Duodenal mucosa (tissue), 2 donors: ENCODE data around the gene ACTR3C.
"Not testable (repeated sequence)": the region's sequence is repeated elsewhere in the genome, so short reads cannot be mapped to it uniquely, and the experiment has no call there.

Source experiments
- H3K27ac ChIP-seq: one replicate; pipeline ENCODE4 v1.7.0; 2013; ENCODE audit warnings: low read depth, low read length
- H3K27me3 ChIP-seq, 2 donors: one replicate each; pipeline ENCODE4 v1.7.0; 2013; ENCODE audit warnings: low read length in 2 of 2, control low read depth in 1 of 2; ENCODE audit not compliant: insufficient read depth in 2 of 2, control insufficient read depth in 1 of 2
- H3K36me3 ChIP-seq, 2 donors: one replicate each; pipeline ENCODE4 v1.7.0; 2013; ENCODE audit warnings: low read length in 2 of 2, control low read depth in 1 of 2; ENCODE audit not compliant: insufficient read depth in 2 of 2, control insufficient read depth in 1 of 2
- H3K4me1 ChIP-seq, 2 donors: one replicate each; pipeline ENCODE4 v1.7.0; 2013; ENCODE audit warnings: low read length in 2 of 2, control low read depth in 1 of 2; ENCODE audit not compliant: insufficient read depth in 2 of 2, control insufficient read depth in 1 of 2
- H3K4me3 ChIP-seq, 2 donors: one replicate each; pipeline ENCODE4 v1.7.0; 2013; ENCODE audit warnings: low read length in 2 of 2, low read depth in 1 of 2
- H3K9ac ChIP-seq, 2 donors: one replicate each; pipeline ENCODE4 v1.7.0; 2013; ENCODE audit warnings: low read length in 2 of 2, low read depth in 1 of 2
- H3K9me3 ChIP-seq, 2 donors: one replicate each; pipeline ENCODE4 v1.7.0; 2013; ENCODE audit warnings: low read length in 2 of 2, control low read depth in 1 of 2; ENCODE audit not compliant: control insufficient read depth in 1 of 2

Gene ACTR3C

DNA sequence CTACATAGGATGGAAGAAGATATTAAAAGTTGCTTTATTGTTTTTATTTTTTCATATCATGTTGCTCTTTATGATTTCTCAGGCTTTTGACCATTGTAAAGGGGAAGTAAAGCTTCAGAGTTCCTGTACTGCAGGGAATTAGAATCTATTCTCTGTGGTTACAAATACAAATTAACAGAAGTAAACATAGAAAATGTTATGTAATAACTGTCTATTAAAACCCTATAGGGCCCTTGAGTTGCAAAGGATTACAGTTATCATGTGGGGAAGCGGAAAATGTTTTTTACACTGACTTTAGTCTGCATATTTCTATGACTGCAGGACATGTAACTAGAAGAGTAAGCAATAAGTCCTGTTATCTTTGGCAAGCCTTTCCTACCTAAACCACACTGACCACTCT, 116.5 kb downstream of the ACTR3C start:
- H3K9me3 ChIP-seq, H3K4me3 ChIP-seq: not testable (repeated sequence)

DNA sequence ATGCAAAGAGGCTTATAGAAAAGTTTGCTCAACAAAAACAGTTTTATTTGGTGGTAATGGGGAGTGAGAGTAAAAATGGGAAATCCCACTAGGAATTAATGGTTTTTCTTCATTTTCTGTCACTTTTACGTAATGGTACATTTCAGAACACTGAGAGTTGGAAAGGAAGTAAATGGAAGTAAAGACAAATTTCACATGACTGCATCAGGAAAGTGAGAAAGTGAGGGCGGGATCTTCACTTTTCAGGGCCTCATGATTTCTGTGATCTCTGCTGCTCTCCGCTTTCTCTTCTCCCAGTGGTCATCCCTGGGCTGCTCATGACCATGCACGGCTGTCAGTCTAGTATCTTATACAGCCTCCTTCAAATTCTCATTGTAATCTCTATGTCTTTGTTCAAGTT, 117.5 kb downstream of the ACTR3C start:
- not testable (repeated sequence) for H3K9me3 ChIP-seq, H3K27ac ChIP-seq, H3K27me3 ChIP-seq, H3K4me3 ChIP-seq, H3K4me1 ChIP-seq, H3K36me3 ChIP-seq, H3K9ac ChIP-seq

More for the DNA sequence above, 116.5 kb downstream of the ACTR3C start:
- H3K27me3 ChIP-seq, H3K36me3 ChIP-seq, H3K4me1 ChIP-seq, H3K27ac ChIP-seq, H3K9ac ChIP-seq: not testable (repeated sequence)

DNA sequence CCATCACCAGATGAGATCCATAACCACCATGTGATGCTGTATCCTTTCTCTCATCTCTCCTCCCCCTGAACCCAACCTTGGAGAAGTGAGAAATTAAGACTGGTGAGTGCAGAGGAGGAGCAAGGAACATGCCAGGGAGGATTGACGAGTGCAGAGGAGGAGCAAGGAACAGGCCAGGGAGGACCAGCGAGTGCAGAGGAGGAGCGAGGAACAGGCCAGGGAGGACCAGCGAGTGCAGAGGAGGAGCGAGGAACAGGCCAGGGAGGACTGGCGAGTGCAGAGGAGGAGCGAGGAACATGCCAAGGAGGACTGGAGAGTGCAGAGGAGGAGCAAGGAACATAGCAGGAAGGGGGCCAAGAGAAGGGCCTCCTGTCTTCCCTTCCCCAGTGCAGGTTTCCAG, 118.8 kb downstream of the ACTR3C start:
- not testable (repeated sequence) for H3K27me3 ChIP-seq, H3K27ac ChIP-seq, H3K4me1 ChIP-seq, H3K9ac ChIP-seq, H3K4me3 ChIP-seq, H3K9me3 ChIP-seq, H3K36me3 ChIP-seq

DNA sequence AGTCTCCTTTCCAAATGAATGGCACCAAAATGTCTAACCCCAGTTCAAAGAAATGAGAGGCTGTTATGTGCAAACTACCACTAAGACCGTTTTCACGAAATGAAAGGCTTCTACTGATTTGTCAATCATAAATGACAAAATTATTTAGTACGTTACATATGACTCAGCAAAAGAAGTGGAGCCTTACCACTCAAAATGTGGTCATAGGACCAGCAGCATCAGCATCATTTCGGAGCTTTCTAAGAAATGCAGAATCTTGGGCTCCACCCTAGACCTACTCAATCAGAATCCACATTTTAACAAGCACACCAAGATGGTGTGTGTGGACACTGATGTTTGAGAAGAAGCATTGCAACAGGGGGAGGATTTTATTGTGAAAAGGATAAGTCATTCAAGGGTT, 120.5 kb downstream of the ACTR3C start:
- not testable (repeated sequence) for H3K4me1 ChIP-seq, H3K9me3 ChIP-seq, H3K27me3 ChIP-seq, H3K9ac ChIP-seq, H3K27ac ChIP-seq, H3K36me3 ChIP-seq, H3K4me3 ChIP-seq
